ENCODE data around the gene PCNT.
A peak's percentile ranks its signal among the peaks of the same experiment; 100 is the strongest.
"Not testable (repeated sequence)": the region's sequence is repeated elsewhere in the genome, so short reads cannot be mapped to it uniquely, and the experiment has no call there.

Gene PCNT

GRCh38 chr21:46457801-46458314 is 133.9 kb downstream of the PCNT start:
- no peak for DNase-seq

GRCh38 chr21:46458315-46459023 is 134.5 kb downstream of the PCNT start, which contains the start of gene DIP2A:
DIP2A (plus strand) TSS chr21:46458891; CDS start chr21:46459132, 241 bp downstream.
- DNase-seq = peak; percentile 90

- DNase-seq = no peak
Observed at GRCh38 chr21:46459024-46459355, 135.0 kb downstream of the PCNT start.

GRCh38 chr21:46459356-46460112 is 135.6 kb downstream of the PCNT start:
- no peak for DNase-seq

- no peak for DNase-seq
Observed at GRCh38 chr21:46461909-46462308, 138.0 kb downstream of the PCNT start.

GRCh38 chr21:46465153-46465552 is 141.2 kb downstream of the PCNT start:
- DNase-seq = not testable (repeated sequence)

- no peak for DNase-seq
Observed at GRCh38 chr21:46465651-46466050, 141.7 kb downstream of the PCNT start.

- no peak for DNase-seq
Observed at GRCh38 chr21:46468108-46468774, 144.3 kb downstream of the PCNT start.

GRCh38 chr21:46469275-46469674 is 145.3 kb downstream of the PCNT start:
- no peak for DNase-seq

GRCh38 chr21:46471514-46471913 is 147.6 kb downstream of the PCNT start:
- DNase-seq = no peak

GRCh38 chr21:46472246-46472645 is 148.3 kb downstream of the PCNT start:
- peak; percentile 36 for DNase-seq

GRCh38 chr21:46474382-46474781 is 150.4 kb downstream of the PCNT start:
- DNase-seq = no peak

- DNase-seq = no peak
Observed at GRCh38 chr21:46475296-46475695, 151.3 kb downstream of the PCNT start.

GRCh38 chr21:46477765-46478164 is 153.8 kb downstream of the PCNT start:
- no peak for DNase-seq

- DNase-seq = no peak
Observed at GRCh38 chr21:46478910-46479309, 155.0 kb downstream of the PCNT start.

GRCh38 chr21:46480466-46480865 is 156.5 kb downstream of the PCNT start:
- DNase-seq = no peak

- DNase-seq = no peak
Observed at GRCh38 chr21:46482225-46482845, 158.4 kb downstream of the PCNT start.

- no peak for DNase-seq
Observed at GRCh38 chr21:46482846-46483231, 158.9 kb downstream of the PCNT start.

GRCh38 chr21:46483300-46484295 is 159.6 kb downstream of the PCNT start:
- DNase-seq = no peak

- peak; percentile 71 for DNase-seq
Observed at GRCh38 chr21:46486481-46487126, 162.6 kb downstream of the PCNT start.

GRCh38 chr21:46489162-46489663 is 165.3 kb downstream of the PCNT start:
- no peak for DNase-seq
